Metanephros (tissue), 2 donors: ENCODE measurements around the gene RBP7. TPM values are rescaled to one million over a fixed set of nuclear protein-coding genes. Genes with fewer than 3 reads are reported as not detected.

Experiments
- small RNA-seq: library from RNA; depleted of rRNA; stranded (forward); fragments of <200 nt; gene quantifications from one replicate; pipeline ENCODE3, GENCODE V24; 2014; ENCODE audit warnings: low replicate concordance
- total RNA-seq: library from RNA; depleted of rRNA; stranded (reverse); fragments of >200 nt; gene quantifications from one replicate; pipeline ENCODE4 v1.2.3, GENCODE V29; 2014

RBP7 gene
- total RNA-seq, result 27.9 TPM

DNA sequence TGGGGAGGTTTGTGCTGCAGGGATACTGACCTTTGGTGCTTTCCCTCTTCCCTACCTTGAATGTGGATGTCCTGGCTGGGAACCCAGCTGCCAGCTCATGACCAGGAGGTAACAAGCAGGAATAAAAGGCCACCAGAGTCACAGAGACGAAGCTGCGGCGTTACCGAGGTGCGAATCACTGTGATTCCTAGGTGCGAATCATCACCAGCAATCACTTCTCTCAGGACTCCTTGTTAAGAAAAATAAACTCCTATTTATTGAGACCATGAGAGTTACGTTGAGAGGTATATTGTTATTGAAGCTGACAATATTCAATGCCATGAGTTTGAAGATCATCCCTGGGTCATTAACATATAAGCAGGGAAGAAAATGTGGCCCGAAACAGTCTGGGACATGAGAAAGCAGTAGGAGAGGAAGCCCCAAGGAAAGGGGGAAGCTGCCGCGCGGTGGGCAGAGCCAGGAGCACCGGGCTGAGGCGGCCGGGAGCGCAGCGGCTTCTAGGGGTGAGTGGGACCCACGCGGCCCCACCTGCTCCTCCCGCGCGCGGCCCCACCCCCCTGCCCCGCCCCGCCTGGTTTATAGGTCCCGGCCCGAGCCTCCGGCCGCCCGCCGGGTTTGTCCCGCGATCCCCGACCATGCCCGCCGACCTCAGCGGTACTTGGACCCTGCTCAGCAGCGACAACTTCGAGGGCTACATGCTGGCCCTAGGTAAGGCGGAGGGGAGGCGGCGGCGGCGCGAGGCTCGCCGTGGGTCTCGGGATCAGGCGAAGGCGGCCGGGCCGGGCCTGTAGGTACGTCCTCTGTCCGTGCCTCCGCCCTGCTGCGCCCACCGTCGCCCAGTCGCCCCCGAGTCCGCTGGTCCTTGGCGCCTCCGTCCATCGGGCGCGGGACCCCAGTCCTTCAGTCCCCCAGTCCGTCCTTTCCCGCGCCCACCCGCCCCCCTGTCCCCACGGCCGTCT lies at the start of gene RBP7:
Gene RBP7, plus strand, starts transcription at position 605 of the 959 bp plus-strand sequence. Its CDS starts 31 bp downstream, at position 636.

DNA sequence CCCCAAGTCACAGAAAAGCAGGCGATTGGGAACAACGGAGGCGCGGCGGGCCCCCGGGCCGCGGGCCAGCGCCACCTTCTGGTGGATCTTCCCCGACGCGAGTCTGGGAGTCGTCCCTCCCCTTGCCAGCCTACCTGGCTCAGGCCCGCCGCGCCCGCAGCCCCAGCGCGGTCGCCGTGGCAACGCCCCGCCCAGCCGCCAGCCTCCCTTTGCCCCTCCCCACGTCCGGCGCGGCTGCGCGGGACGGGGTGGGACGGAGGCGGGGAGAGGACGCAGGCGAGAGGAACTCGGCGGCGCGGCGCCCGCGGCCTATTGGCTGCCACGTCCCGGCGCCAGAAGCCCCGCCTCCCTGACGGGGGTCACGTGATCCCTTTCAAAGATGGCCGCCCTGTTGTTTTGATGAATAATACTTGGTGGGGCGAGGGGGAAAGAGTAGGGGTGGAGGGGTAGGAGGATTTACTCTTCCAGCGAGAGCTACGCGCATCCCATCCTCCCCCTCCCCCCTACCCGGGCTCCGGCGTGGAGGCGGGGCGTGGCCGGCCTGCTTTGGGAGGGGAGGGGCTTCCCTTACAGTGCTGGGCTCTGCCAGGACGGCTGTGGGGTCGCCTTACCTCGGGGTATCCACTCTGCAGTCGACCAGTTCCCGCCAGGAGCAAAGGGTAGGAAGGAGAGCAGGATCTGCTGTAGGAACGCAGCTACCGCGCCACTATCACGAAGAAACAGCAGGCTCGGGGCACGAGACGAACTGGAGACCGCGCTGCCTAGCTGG lies 35.7 kb downstream of the RBP7 start, which contains the start of gene UBE4B:
Gene UBE4B, plus strand, starts transcription at position 369 of the 769 bp plus-strand sequence. CDS start 713 bp downstream, outside the sequence.

Small RNA genes lying within 50 kb of the gene (small RNA-seq; reads per million reads assigned to genes)
- gene MIR5697, result not detected

Other genes with a start within 250 kb of the RBP7 start
- 114 TPM for gene CLSTN1, start 173.3 kb upstream of the RBP7 start, total RNA-seq
- gene CTNNBIP1, start 87.0 kb upstream of the RBP7 start, total RNA-seq, result 29.3 TPM
- 38.4 TPM for gene LZIC, start 53.8 kb upstream of the RBP7 start, total RNA-seq
- 15.5 TPM for gene NMNAT1, start 53.8 kb upstream of the RBP7 start, total RNA-seq
- 50.6 TPM for gene UBE4B, start 35.7 kb downstream of the RBP7 start, total RNA-seq
- 85.4 TPM for gene KIF1B, start 213.3 kb downstream of the RBP7 start, total RNA-seq